HK-2 (cell line): ENCODE results near the gene TYMP.
A peak's percentile ranks its signal among the peaks of the same experiment; 100 is the strongest.

Experiments
- DNase-seq: peaks from one replicate; pipeline ENCODE4 v3.0.0-alpha.2; 2018; ENCODE audit not compliant: unreplicated experiment

TYMP gene, protein sequence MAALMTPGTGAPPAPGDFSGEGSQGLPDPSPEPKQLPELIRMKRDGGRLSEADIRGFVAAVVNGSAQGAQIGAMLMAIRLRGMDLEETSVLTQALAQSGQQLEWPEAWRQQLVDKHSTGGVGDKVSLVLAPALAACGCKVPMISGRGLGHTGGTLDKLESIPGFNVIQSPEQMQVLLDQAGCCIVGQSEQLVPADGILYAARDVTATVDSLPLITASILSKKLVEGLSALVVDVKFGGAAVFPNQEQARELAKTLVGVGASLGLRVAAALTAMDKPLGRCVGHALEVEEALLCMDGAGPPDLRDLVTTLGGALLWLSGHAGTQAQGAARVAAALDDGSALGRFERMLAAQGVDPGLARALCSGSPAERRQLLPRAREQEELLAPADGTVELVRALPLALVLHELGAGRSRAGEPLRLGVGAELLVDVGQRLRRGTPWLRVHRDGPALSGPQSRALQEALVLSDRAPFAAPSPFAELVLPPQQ

DNA sequence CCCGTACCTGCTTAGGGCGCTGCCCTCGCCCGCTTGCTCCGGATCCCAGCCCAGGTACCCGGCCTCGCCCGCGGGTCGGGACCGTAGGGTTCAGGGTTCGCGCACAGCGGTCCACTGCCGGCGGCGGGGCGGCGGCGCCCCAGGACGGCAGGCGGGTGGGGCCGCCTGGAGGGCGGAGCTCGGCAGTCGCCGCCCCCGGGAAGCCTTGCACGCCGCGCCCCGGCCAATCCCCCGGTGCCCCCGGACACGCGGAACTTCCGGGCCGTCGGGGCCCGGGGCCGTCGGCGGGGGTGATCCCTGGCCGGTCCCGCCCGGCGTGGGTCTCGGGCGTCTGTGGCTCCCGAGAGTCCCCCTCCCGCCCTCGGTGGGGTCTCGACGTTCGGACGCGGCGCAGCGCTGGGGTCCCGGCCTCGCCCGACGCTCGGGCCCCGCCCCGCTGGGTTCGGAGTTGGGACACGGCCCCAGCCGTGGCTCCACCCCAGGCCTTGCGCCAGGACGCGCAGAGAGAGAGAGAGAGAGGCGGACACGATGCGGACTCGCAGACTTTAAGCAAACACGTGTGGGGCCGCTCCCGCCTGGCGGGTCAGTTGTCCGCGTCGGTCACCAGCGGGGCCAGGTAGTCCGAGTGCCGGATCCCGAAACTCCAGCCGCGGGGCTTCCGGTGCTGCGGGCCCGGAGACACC is at the start of gene TYMP:
Gene TYMP, minus strand, starts transcription at position 116 of the 683 bp plus-strand sequence. CDS start 303 bp downstream, outside the sequence.
- DNase-seq, result peak; percentile 73

DNA sequence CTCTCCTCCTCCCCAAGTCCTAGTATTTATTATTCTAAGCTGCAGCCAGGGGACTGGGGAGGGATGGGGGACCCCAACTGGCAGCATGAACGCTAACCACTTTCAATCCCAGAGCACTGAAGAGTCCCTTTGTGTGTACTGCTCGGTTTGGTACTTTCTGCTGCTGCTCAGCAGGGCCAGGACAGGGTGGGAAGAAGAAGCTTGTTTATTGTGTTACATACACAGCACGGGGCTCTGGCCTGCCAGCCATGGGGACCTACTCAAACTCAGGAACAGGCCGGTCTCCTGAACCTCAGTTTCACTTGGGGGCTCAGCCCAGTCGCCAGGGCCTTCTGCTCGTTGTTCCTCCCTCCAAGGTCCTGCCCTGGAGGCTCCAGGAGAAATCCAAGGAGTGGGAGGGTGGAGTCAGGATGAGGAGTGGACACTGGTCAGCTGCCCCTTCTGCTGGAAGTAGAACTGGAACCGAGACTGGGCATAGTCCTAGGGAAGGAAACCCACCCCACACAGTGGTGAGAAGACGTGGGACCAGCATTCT is 49.0 kb upstream of the TYMP start:
- DNase-seq, result no peak

DNA sequence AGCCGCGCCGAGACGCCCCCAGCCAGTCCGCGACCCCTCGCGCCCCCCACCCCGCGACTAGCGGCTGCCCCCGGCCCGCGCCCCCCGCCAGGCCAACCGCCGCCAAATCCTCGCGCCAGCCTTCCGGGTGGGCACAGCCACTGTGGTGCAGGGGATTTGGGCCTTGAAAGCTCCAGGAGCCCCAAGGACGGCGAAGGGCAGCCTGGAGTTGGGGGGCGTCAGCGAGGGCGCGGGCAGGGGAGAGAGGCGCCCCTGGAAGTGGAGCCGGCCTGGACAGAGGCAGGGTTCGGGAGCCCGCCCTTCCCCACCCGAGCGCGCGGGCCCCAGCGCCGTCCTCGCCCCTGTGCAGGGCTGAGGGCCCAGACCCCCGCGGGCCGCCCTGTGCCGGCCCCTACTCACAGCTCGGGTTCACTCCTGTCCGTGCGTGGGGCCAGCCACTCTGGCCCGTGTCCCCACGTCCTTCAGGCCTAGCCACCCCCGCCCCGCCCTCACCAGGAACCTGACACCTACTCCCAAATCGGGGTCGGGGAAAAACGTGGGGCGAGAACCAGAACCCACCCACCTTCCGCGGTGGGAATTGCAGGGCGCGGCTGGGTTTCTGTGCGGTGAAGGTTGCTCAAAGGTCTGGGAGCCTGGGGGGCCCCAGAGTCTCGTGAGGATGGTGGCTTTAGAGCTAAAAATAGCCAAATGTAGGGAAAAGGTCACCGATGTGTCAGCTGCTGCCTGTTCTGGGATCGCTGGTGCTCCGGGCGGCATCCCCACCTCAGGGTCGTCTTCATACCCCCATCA is 48.4 kb upstream of the TYMP start, which contains the start of gene CPT1B:
Gene CPT1B, minus strand, starts transcription at position 441 of the 789 bp plus-strand sequence. CDS start 512 bp downstream, outside the sequence.
- no peak for DNase-seq

DNA sequence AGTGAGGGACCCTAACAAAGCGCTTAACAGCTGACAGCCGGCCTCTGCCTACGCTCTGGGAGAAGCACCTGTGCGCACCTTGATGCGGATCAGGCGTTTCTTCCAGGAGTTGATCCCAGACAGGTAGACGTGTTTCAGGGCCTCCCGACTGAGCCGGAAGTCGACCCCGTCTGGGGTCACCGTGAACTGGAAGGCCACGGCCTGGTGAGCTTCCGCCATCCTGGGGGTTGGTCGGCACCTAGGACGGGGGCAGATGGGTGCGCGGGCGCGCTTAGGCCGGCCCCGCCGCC is 47.8 kb upstream of the TYMP start:
- no peak for DNase-seq

DNA sequence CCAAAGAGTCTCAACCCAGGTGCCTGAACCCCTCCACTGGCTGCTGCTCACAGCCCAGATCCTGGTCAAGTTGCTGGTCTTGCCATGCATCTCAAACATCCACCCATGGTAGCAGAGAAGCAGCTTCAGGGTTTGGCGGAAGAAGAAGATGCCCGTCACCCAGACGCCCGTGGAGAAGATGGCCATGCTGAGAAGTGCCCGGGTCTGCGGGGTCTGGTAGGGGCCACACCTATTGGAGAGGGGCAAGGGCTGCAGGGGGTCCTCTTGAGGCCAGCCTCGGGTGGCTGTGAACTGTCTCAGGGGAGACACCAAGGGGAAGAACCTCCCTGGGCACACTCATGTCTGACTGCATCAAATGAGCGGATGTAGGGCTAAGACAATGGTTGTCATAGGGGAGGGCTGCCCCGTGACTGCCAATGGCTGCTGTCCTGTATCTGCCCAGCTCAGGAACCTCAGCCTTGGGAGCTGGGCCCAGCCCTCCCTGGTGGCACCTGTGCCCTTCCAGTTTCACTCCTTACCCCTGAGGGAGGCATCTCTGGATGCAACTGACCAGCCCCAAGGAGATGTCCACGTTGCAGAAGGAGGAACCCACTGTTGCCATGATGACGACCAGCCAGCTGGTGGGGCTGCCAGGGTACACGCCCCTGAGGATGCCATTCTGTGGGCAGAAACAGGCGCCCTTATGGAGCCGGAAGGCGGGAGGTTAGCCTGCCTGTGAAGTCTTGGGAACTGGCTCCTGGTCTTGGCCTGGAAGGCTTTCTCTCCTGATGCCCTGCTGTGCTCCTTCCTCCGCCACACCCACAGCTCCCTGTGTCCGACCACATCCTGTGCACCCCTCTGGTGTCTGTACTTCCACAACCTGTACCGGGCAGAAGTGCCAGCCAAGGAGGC is 47.2 kb upstream of the TYMP start:
- no peak for DNase-seq

DNA sequence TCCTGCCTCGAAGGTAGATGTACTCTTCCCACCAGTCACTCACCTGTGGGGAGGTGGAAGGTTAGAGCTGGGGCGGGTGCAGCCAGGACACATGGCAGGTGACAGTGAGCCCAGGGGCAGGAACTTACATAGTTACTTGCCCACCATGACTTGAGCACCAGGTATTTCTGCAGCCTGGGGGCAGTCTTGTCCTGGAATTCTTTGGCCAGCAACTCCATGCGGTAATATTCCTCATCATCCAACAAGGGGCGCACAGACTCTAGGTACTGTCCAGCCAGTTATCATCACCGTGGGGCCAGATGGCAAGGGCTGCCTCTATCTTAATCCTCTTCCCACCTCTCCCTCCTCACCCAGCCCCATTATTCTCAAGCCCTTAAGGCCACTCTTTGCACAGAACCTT is 46.3 kb upstream of the TYMP start:
- peak; percentile 47 for DNase-seq

DNA sequence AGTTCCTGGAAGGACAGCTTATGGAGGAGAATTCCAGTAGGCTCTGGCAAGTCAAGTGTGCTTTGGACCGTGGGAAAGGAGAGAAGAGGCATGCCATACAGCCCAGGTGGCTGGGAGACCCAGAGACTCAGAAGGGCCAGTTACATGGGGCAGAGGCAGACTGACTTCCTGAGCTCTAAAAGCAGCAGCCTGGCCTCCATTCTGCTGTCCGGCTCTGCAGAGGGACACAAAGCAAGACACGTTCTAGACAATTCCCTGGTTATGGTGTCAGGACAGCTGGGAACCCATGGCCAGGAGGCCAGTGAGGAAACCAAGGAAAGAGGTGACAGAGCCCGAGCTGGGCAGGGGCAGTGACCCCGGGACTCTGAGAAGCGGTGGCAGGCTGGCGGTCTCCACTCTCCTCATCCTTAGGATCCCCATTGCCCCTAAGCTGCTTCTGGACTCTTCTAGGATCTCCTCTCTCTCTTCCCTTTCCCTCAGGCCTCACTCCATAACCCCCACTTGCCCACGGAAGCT is 45.7 kb upstream of the TYMP start:
- DNase-seq, result no peak

DNA sequence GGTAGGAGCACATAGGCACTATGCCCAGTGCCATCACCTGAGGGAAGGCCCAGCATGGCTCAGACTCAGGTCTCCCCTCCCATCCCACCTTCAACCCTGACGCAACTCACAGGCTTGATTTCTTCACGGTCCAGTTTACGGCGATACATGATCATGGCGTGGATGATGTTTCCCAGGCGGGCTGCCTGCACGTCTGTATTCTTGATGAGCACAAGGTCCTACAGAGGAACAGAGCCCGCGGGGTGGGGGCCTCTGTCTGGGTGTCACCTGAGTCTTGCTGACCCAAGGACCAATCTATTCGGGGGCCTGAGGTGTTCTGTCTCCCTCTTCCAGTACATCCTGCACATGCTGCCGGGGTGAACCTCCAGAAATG is 44.6 kb upstream of the TYMP start:
- no peak for DNase-seq

DNA sequence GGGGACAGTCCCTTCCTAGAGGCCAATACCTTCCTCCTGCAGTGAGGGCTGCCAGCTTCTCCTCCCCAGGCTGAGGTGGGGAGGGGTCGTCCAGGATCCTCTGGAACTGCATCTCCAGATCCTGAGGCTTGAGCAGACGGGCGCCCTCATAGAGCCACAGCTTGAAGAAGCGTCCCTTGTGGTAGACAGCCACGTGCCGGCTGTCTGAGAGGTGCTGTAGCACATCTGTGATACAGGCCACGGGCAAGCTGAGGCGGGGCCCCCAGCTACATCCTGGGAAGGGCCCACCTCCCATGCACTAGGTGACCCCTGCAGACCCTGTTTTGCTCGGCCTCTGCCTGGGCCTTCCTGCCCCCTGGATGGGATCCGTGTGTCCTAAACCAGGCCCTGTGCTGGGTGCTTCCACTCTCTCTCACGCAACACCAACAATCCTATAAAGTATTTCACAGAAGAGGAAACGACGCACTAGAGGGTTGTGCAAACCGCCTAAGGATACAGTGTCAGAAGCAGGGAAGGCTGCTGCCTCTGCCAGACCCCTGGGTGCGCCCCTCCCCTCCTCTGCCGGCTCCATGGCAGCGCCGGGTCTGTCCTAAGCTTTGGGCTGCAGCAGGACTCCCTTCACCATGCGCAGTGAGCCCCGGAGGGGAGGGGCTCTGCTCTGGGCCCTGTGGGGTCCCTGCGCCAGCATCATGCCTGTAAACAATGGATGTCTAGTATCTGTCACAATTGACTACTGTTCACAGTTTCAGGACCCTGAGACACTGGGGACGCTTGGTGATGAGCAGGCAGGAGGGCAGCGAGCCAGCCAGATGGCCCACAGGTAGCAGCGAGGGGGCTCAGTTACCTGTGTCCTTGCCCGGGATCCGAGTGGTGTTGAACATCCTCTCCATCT is 43.9 kb upstream of the TYMP start:
- no peak for DNase-seq

DNA sequence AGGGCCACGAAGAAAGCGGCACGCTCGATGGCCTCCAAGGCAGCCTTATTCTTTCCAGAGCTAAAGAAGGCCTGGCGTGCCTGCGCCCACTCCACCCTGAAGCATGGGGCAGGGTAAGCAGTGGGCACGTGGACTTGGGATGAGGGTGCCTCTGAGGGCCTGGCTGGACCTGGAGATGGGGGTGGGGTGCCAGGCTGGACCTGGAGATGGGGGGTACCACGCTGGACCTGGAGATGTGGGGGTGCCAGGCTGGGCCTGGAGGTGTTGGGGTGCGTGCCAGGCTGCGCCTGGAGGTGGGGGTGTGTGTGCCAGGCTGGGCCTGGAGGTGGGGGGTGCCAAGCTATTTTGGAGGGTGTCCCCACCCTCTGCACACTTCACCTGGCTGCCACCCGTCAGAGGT is 43.2 kb upstream of the TYMP start:
- DNase-seq, result no peak

DNA sequence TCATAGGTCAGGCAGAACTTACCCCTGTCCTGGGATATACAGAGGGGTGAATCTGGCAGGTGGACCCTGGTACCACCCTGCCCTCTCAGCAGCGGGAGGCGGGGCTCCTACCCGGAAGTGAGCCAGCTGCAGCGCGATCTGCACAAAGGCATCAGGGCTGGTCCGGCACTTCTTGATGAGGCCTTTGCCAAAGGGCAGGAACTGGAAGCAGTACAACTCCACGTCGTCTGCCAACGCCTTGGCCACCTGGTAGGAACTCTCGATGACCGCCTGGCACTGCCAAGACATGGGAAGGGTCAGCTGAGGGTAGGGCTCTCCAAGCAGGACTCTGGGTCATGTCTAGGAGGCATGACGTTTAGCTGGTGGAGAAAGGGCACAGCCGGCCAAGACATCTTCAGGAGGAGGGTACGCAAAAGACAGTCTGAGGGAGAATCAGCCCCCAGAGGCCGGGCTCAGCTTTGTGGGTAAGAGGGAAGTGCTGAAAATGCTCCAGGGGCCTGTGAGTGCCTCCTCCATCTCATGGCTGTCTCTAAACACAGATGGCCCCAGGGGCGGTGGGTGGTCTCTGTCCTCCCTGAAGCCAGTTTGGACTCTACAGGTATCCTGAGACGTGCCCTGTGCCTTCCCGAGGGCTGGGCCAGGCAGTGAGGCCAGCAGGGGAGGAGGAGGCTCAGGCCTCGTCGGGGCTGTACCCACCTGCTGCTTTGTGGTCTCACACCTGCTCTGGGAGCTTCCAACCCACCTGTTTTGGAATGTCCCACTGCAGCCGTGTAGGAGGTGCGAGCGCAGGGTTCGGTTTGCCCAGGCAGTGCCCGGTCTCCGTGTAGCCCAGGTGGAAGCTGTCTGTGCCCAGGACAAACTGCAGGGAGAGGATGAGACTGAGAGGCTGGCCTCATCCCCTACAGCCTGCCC is 41.7 kb upstream of the TYMP start:
- DNase-seq, result no peak

DNA sequence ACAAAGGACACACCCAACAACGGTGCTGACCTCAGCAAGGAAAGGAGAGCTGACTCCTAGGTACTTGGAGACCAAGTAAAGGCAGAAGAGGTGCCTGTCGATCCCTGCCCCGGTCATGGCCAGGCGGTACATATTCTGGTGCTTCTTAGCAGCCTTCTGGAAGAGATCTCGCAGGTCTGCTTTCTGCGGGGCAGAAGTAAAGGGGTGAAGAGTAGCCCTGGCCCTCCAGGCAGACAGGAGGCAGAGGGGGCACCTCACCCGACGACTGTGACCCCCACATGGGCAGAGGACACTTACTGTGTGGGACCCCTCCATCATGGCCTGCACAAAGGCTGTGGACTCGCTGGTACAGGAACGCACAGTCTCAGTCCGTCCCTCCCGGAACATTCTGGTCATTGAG is 41.0 kb upstream of the TYMP start:
- DNase-seq, result no peak

DNA sequence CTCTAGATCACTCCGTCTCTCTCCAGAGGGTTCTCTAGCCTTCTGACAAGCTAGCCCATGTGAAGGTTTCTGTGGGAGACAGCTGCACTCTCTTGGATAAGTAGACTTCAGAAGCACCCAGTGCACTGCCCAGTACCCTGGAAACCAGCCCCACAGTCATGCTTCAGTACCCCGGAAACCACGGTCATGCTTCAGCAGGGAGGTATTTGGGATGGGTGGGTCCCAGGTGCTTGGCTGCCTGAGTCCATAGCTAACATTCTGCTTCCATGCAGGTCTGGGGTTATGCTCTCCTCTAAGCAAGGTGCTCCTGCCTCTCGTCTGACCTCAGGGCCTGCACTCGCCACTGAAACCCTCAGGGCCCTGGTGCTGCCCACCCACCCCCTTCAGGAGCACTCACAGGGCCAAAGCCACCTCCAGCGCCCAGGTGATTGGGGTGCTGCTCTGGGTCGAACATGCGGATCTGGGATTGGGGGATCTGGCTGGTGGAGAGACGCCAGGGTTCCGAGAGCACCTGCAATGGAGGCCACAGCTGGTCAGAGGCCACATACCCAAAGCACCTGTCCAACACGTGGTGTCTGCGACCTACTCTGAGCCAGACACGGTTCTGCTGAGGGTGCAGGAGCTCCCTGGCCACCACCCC is 40.2 kb upstream of the TYMP start:
- DNase-seq, result peak; percentile 62

DNA sequence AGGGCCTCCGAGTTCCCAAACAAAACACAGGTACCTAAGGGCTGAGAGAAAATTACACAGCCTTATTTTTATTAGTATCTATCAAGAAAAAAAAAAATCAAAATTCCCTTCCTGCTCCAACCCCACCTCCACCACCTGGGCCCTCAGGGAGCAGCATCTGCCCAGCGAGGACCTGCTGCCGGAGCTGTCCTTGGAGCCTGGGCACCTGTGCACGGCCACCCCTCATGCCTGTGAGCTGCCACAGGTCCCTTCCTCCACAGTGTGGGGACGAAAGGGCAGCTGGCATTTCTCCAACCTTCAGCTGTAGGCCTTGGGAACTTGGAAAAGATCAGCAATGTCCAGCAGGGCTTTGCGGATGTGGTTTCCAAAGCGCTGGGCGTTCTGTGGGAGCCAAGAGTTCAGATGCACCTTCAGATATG is 39.2 kb upstream of the TYMP start:
- DNase-seq, result no peak

DNA sequence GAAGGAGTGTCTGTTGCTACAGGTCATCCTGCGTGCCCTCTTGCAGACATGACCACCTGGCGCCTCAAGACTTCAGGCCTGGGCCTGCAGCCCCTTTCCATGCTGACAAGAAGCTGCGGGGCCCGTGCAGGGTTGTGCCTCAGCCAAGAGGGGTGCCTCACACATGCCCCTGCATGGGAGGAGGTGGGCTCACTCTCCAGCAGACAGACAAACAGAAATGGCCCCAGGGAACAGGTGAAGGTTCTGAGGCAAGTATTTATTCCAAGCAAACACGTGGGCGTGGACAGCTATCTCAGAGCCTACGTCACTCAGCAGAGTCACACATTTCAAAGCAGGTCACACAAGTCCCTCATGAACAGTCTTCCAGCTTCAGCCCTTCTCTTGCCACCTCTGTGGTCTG is 38.8 kb upstream of the TYMP start:
- DNase-seq, result no peak

DNA sequence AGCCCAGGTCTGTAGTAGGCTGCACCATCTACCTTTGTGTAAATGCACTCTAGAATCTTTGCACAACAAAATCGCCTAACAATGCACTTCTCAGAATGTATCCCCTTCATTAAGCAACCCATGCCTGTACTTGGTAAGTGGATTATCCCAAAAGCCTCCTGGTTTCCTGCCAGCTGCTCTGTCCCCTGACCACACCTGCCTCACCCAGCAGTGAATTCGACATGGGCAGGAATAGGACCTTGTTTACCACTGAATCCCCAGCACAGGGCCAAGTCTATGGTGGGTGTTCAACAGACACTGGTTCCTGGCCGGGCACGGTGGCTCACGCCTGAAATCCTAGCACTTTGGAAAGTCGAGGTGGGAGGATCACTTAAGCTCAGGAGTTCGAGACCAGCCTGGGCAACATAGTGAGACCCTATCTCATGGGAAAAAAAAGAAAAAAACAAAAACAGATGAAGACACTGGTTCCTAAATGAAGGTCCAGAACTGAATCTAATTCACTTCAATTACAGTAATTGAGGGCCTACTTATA is 38.0 kb upstream of the TYMP start:
- DNase-seq, result no peak

DNA sequence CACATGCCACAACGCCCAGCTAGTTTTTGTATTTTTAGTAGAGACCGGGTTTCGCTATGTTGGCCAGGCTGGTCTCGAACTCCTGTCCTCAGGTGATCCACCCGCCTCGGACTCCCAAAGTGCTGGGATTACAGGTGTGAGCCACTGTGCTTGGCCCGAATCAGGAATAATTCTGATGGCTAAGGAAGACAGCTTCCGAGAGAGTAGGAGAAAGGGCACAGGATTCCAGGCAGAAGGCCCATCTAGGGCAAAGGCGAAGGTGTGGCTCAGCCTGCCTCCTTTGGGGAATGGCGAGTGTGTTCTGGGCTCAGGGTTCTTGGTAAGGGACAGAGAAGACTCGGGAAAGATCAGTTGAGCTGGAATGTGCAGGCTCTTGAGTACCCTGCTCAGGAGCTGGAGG is 34.5 kb upstream of the TYMP start:
- DNase-seq, result no peak
